Effector memory CD4-positive, alpha-beta T cell (primary cell): ENCODE data around the gene CRISPLD2.

Source experiments
- DNase-seq, 3 donors: peaks; one replicate each; pipeline ENCODE4 v3.0.0-alpha.2; 2020
- H3K27ac ChIP-seq: 2 replicates; pipeline ENCODE4 v1.7.0; 2013; ENCODE audit warnings: mild to moderate bottlenecking, low read length, moderate library complexity; ENCODE audit not compliant: insufficient read depth, poor library complexity, severe bottlenecking
- H3K27me3 ChIP-seq: replicated peaks from 2 replicates; pipeline ENCODE4 v1.7.0; 2013; ENCODE audit warnings: mild to moderate bottlenecking, low read length; ENCODE audit not compliant: insufficient read depth, control insufficient read depth, poor library complexity, severe bottlenecking
- H3K36me3 ChIP-seq: 2 replicates; pipeline ENCODE4 v1.7.0; 2013; ENCODE audit warnings: mild to moderate bottlenecking, low read length, moderate library complexity; ENCODE audit not compliant: control insufficient read depth, insufficient read depth
- H3K4me1 ChIP-seq: 2 replicates; pipeline ENCODE4 v1.7.0; 2013; ENCODE audit warnings: low read length, mild to moderate bottlenecking; ENCODE audit not compliant: control insufficient read depth, insufficient read depth, poor library complexity, severe bottlenecking
- H3K4me3 ChIP-seq: 2 replicates; pipeline ENCODE4 v1.7.0; 2013; ENCODE audit warnings: low read length, low read depth, mild to moderate bottlenecking; ENCODE audit not compliant: insufficient read depth, poor library complexity, severe bottlenecking
- H3K9me3 ChIP-seq: 2 replicates; pipeline ENCODE4 v1.7.0; 2013; ENCODE audit warnings: mild to moderate bottlenecking, low read length, moderate library complexity; ENCODE audit not compliant: control insufficient read depth

The CRISPLD2 gene

GRCh38 chr16:84889066-84889465 is 69.3 kb downstream of the CRISPLD2 start:
- no peak overlapping the region for H3K27ac ChIP-seq
- no peaks in the 10 kb centered on the region for H3K9me3 ChIP-seq
- H3K4me1 ChIP-seq, result no peaks in the 10 kb centered on the region
- no peak for DNase-seq
- no peak overlapping the region for H3K4me3 ChIP-seq
- no peaks in the 10 kb centered on the region for H3K36me3 ChIP-seq
- H3K27me3 ChIP-seq, result no peaks in the 10 kb centered on the region

GRCh38 chr16:84890427-84890826 is 70.6 kb downstream of the CRISPLD2 start:
- Histone ChIP-seq H3K27ac (no peak overlapping the region), H3K9me3 (no peaks in the 10 kb centered on the region), H3K27me3 (no peaks in the 10 kb centered on the region), H3K4me3 (no peak overlapping the region), H3K4me1 (no peaks in the 10 kb centered on the region), H3K36me3 (no peaks in the 10 kb centered on the region)
- DNase-seq, result no peak

GRCh38 chr16:84891149-84891795 is 71.5 kb downstream of the CRISPLD2 start:
- Histone ChIP-seq H3K9me3 (no peaks in the 10 kb centered on the region), H3K36me3 (no peaks in the 10 kb centered on the region), H3K27me3 (no peaks in the 10 kb centered on the region), H3K4me1 (no peaks in the 10 kb centered on the region), H3K4me3 (no peak overlapping the region), H3K27ac (no peak overlapping the region)
- no peak for DNase-seq

- no peaks in the 10 kb centered on the region for H3K36me3 ChIP-seq
- H3K27me3 ChIP-seq, result no peaks in the 10 kb centered on the region
- no peak overlapping the region for H3K4me3 ChIP-seq
- no peaks in the 10 kb centered on the region for H3K9me3 ChIP-seq
- no peak overlapping the region for H3K27ac ChIP-seq
- DNase-seq, result no peak
- no peaks in the 10 kb centered on the region for H3K4me1 ChIP-seq
Observed at GRCh38 chr16:84892097-84892496, 72.3 kb downstream of the CRISPLD2 start.

GRCh38 chr16:84893467-84893848 is 73.7 kb downstream of the CRISPLD2 start:
- Histone ChIP-seq H3K9me3 (no peaks in the 10 kb centered on the region), H3K4me3 (no peak overlapping the region), H3K27me3 (no peaks in the 10 kb centered on the region), H3K27ac (no peak overlapping the region), H3K4me1 (no peaks in the 10 kb centered on the region), H3K36me3 (no peaks in the 10 kb centered on the region)
- no peak for DNase-seq

GRCh38 chr16:84893849-84894599 is 74.2 kb downstream of the CRISPLD2 start:
- Histone ChIP-seq H3K4me3 (no peak overlapping the region), H3K27me3 (no peaks in the 10 kb centered on the region), H3K4me1 (no peaks in the 10 kb centered on the region), H3K36me3 (no peaks in the 10 kb centered on the region), H3K27ac (no peak overlapping the region), H3K9me3 (no peaks in the 10 kb centered on the region)
- no peak for DNase-seq

- no peak overlapping the region for H3K27ac ChIP-seq
- no peaks in the 10 kb centered on the region for H3K27me3 ChIP-seq
- H3K36me3 ChIP-seq, result no peaks in the 10 kb centered on the region
- DNase-seq, result no peak
- H3K4me3 ChIP-seq, result no peak overlapping the region
- no peaks in the 10 kb centered on the region for H3K4me1 ChIP-seq
- H3K9me3 ChIP-seq, result no peaks in the 10 kb centered on the region
Observed at GRCh38 chr16:84895016-84895415, 75.2 kb downstream of the CRISPLD2 start.

- Histone ChIP-seq H3K27me3 (no peaks in the 10 kb centered on the region), H3K4me1 (no peaks in the 10 kb centered on the region), H3K27ac (no peak overlapping the region), H3K4me3 (no peak overlapping the region), H3K36me3 (no peaks in the 10 kb centered on the region), H3K9me3 (no peaks in the 10 kb centered on the region)
- no peak for DNase-seq
Observed at GRCh38 chr16:84896847-84897246, 77.1 kb downstream of the CRISPLD2 start.

- no peaks in the 10 kb centered on the region for H3K4me1 ChIP-seq
- H3K36me3 ChIP-seq, result no peaks in the 10 kb centered on the region
- H3K4me3 ChIP-seq, result no peak overlapping the region
- DNase-seq, result no peak
- no peaks in the 10 kb centered on the region for H3K27me3 ChIP-seq
- H3K9me3 ChIP-seq, result no peaks in the 10 kb centered on the region
- no peak overlapping the region for H3K27ac ChIP-seq
Observed at GRCh38 chr16:84897911-84898377, 78.2 kb downstream of the CRISPLD2 start.

GRCh38 chr16:84898447-84898846 is 78.7 kb downstream of the CRISPLD2 start:
- no peaks in the 10 kb centered on the region for H3K36me3 ChIP-seq
- H3K27ac ChIP-seq, result no peak overlapping the region
- H3K9me3 ChIP-seq, result no peaks in the 10 kb centered on the region
- no peaks in the 10 kb centered on the region for H3K4me1 ChIP-seq
- no peak overlapping the region for H3K4me3 ChIP-seq
- no peak for DNase-seq
- no peaks in the 10 kb centered on the region for H3K27me3 ChIP-seq
